Activated T-cell treated with anti-CD3 and anti-CD28 coated beads, Interleukin-2, amount 50 U/mL, for 48 hours (primary cell): ENCODE results near the gene POLQ.
"Not testable (repeated sequence)": the region's sequence is repeated elsewhere in the genome, so short reads cannot be mapped to it uniquely, and the experiment has no call there.

Experiments used
- DNase-seq, 2 experiments: peaks; one replicate each; pipeline ENCODE4 v3.0.0-alpha.2; 2020

Gene POLQ

GRCh38 chr3:121545574-121546455, at the start of gene POLQ:
POLQ (minus strand) TSS chr3:121545988; CDS start chr3:121545877, 111 bp downstream.
- DNase-seq: peak; percentile 88 to 90

GRCh38 chr3:121594850-121595249, 49.1 kb upstream of the POLQ start:
- no peak for DNase-seq

DNA sequence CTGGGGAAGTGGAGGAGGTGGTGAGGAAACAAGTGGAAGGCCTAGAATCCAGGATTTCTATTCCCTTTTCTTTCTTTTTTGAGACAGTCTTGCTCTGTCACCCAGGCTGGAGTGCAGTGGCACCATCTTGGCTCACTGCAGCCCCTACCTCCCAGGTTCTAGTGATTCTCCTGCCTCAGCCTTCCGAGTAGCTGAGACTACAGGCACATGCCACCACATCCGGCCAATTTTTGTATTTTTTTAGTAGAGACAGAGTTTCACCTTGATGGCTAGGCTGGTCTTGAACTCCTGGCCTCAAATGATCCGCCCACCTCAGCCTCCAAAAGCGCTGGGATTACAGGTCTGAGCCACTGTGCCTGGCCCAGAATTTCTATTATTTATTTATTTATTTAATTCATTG, 48.0 kb upstream of the POLQ start:
- DNase-seq: not testable (repeated sequence)

- no peak for DNase-seq
These were observed 47.3 kb upstream of the POLQ start, which contains the start of gene FBXO40 for GRCh38 chr3:121592856-121593702. FBXO40 (plus strand) TSS chr3:121593379; CDS start chr3:121620576, 27,197 bp downstream.

- no peak for DNase-seq
These were observed 38.6 kb upstream of the POLQ start for GRCh38 chr3:121584418-121584817.

DNA sequence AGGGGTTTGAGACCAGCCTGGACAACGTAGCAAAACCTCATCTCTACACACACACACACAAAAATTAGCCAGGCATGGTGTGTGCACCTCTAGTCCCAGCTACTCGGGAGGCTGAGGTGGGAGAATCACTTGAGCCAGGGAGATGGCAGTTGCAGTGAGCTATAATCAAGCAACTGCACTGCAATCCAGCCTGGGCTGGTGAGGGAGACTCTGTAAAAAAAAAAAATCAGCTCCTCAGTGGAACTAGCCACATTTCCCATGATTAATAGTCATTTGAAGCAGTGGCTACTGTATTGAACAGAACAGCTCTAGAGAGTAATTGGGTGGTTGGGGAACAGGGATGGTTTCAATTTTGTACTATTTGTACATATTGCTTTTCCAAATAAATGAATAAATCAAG, 35.9 kb upstream of the POLQ start:
- no peak for DNase-seq

GRCh38 chr3:121574449-121574848, 28.7 kb upstream of the POLQ start:
- DNase-seq: no peak

DNA sequence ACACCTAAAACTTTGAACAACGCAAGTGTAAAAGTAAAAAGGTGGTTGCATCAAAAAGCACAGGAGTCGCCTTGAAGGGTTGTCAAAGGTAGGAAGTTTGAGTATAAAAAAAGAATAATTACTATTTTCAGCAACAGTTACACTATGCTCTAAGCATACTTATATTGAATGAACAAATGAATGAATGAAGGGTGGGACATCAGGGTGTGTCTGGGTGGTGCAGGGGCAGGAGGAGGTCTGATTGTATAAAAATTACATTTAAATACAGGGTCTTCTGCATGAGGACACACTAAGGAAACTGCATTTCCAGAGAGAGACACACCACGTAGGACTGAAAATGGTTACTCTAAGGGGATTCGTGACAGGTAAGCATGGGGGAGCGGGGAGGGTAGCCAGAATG, 21.9 kb upstream of the POLQ start, which contains the start of gene ARGFX:
TSS of gene ARGFX (plus strand) at position 301 of the 400 bp plus-strand sequence. CDS start 2,765 bp downstream, outside the sequence.
- DNase-seq: no peak

DNA sequence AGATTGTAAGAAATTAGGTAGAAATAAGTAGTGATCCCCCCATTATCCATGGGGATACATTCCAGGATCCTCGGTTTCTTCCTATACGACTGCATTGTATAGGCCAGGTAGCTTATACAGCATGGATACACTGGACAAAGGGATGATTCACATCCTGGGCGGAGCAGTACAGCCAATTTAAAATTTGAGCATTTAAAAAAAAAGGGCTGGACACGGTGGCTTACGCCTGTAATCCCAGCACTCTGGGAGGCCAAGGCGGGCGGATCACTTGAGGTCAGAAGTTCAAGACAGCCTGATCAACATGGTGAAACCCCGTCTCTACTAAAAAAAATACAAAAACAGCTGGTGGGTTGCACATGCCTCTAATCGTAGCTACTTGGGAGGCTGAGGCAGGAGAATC, 21.0 kb upstream of the POLQ start:
- DNase-seq: no peak

- no peak for DNase-seq
These were observed 16.4 kb upstream of the POLQ start for GRCh38 chr3:121562148-121562547.

GRCh38 chr3:121557426-121557934, 11.7 kb upstream of the POLQ start:
- no peak for DNase-seq

DNA sequence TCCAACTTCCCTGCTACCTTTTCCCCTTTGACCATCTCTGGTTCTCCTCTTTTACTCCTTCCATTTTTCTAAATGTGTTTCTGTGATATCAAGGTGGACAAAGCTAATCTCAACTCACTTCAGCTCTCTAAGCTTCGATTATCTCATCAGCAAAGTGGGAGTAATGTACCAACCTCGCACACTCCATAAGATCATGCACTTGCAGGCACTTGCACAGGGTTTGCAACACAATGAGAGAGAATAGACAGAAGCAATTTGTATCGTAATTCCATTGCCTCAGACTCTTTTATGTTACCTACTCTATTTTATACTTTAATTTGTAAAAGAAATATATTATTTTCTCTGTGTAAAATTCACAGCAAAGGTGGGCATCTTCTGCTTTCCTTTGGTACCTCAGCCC, 7.0 kb upstream of the POLQ start:
- no peak for DNase-seq

- no peak for DNase-seq
These were observed 6.6 kb upstream of the POLQ start for GRCh38 chr3:121552379-121552778.

DNA sequence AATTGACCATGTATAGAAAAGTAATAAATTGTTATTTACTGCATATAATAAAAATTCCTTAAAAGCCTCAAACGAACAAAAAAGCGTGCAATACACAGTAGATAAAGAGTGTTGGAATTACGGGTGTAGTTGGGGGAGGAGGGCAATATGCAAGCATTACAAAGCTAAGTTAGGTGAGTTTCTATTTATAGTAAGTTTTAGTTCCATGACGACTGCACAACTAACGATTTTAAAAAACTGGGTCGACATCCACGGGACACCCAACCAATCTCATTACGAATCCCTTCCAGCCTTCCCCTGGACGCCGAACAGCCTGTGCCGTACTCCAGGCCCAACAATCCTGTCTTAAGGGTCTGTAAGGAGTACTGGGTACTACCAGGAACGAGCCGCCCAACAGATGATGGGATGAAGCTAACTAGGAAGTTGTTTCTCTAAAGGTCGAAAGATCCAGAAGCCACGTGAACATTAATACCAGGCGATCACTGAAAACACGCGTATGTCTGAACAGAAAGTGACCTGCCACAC, 677 bp downstream of the POLQ start:
- no peak for DNase-seq

- DNase-seq: no peak
These were observed 2.9 kb downstream of the POLQ start for GRCh38 chr3:121542924-121543323.

DNA sequence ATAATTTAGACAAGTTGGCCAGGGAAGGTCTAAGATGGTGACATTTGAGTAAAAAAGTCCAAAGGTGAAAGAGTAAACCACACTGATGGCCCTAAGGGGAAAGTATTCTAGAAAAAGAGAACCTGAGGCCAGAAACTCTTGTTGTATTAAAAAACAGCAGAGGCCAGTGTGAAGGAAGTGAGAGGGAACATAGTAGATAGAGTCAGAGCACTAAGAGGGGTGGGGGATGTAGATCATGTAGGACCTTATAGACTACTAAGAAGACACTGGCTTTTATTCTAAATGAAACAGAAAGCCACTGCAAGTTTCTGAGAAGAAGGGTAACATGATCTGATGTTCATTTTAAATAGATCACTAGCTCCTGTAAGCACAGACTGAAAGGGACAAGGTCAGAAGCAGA, 14.5 kb downstream of the POLQ start:
- no peak for DNase-seq

DNA sequence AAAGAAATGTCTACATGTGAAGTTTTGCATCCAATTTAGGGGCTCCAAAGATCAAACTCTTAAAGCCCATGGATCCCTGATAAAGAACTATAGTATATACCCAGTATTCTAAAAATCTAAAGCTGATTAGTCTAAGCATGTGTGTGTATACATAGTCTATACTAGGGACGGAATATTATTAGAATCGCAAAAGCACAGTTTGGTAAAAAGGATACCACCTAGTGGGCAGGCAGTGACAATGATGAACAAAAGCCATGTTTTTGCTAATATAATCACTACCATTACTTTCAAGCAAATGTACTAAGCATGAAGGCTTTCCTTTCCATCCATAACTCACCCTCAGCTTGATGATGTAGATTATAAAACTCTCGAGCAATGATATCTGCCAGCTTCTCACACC, 16.5 kb downstream of the POLQ start:
- no peak for DNase-seq

DNA sequence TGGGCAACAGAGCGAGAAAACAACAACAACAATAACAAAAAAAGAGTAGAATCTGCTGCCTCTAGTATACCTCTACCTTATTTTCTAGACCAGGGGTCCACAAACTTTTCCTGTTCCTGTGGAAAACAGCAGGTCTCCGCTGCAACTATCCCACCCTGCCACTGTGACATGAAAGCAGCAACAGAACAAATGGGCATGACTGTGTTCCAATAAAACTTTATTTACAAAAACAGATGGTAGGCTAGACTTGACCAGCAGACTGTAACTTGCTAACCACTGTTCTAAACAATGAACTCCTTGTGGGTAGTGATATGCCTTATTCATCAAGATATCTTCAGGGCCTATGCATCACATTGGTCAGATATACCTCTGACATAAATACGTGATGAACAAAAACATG, 25.3 kb downstream of the POLQ start:
- DNase-seq: no peak

DNA sequence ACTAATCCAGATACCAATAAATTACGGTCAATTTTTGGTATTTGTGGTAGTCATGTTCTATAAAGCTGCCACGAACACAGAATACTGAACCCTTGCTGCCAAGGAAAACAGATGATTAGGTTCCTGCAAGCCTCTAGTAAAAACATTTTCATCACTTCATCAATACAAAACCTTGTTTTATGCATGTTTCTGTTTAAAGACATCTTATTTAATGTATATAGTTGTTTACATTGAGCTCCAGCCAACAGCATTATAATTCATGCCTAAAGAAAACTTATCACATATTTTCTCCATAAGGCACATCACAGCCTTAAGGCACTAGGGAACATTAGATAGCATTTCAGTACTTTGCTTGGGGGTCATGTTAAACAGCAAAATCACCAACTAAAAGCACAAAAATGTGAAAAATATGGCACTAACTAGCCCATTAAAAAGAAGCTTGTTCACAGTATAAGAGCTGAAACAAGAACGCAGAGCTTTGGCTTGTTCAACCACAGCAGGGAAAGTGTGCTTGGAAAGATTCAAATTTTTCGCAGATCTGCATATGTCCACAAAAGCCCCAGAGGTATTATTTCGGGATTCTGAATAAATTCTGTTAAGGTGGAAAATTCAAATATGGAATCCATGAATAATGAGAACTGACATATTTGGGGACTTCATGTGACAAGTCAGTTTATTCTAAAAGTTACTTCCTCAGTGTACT, 27.7 kb downstream of the POLQ start:
- no peak for DNase-seq

DNA sequence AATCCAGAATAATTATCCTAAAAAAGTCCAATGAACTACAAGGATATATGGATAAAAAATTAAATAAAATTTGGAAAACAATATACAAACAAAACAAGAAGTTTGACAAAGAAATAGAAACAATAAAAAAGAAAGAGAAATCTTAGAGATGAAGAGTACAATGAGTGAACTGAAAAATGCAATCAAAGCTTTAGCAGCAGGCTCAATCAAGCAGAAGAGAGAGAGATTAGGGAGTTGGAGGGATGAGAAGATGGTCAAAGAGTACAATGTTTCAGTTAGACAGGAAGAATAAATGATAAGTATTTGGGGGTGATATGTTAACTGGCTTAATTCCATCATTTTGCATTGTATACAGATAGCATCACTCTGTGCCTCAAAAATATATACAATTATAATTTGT, 29.9 kb downstream of the POLQ start:
- DNase-seq: no peak

DNA sequence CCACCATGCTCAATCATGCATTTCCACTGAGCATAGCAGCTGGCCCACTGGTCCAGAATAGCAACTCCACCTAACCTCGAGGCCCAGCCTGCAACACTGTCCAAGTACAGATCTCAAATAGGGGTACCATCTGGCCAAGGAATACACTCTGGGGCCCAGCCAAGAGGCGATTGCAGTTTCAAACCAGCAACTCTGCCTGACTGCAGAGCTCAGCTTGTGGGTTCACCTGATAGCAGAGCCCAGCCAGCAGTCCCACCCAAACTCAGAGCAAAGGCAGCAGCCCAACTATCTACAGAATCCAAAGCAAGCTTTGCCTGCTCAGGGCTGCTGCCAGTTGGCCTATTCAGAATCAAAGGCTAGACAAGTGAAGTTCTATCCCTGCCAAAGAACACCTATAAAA, 30.5 kb downstream of the POLQ start:
- no peak for DNase-seq

DNA sequence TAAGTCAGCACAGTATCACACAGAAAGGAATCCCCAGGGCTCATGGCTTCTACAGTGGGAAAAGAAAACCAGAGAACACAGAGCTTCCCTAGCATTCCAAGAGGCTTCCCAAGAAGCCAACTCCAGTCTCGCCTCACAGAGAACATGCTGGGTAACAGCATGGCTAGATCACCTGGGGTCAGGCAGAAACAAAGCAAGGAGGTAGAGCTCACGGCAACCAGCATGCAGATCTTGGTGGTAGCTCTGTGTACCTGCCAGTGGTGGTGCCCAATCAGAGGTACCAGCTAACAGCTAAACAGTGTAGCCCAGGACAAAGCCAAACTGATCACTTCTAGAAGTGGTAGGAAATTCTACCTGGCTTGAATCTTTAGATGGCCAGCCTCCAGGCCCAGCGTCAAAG, 31.3 kb downstream of the POLQ start:
- DNase-seq: no peak

GRCh38 chr3:121508389-121508788, 37.4 kb downstream of the POLQ start:
- DNase-seq: no peak
